Mesendoderm (in vitro differentiated cells): ENCODE results near the gene REPIN1.

ENCODE experiments used
- DNase-seq: peaks from one replicate; pipeline ENCODE4 v3.0.0; 2013
- H2AK5ac ChIP-seq: 2 replicates; pipeline ENCODE4 v1.6.1; 2013; ENCODE audit warnings: low read length, inconsistent platforms
- H2BK120ac ChIP-seq: 2 replicates; pipeline ENCODE4 v1.6.1; 2013; ENCODE audit warnings: low read depth, mild to moderate bottlenecking, low read length, moderate library complexity, mixed read lengths
- H2BK15ac ChIP-seq: replicated peaks from 2 replicates; pipeline ENCODE4 v1.6.1; 2013; ENCODE audit warnings: low read depth, mild to moderate bottlenecking, moderate library complexity
- H2BK5ac ChIP-seq: 2 replicates; pipeline ENCODE4 v1.6.1; 2013; ENCODE audit warnings: low read length, inconsistent platforms
- H3K18ac ChIP-seq: 2 replicates; pipeline ENCODE4 v1.6.1; 2013; ENCODE audit warnings: mild to moderate bottlenecking, low read length, mixed read lengths
- H3K23ac ChIP-seq: one replicate; pipeline ENCODE4 v1.6.1; 2013; ENCODE audit warnings: low read length
- H3K27ac ChIP-seq: 2 replicates; pipeline ENCODE4 v1.5.1; 2013; ENCODE audit warnings: low read depth, mild to moderate bottlenecking, inconsistent platforms, low read length, moderate library complexity
- H3K27me3 ChIP-seq: 2 replicates; pipeline ENCODE4 v1.6.1; 2013; ENCODE audit warnings: low read length, control low read depth, mild to moderate bottlenecking, inconsistent platforms; ENCODE audit not compliant: insufficient read depth, poor library complexity
- H3K36me3 ChIP-seq: 2 replicates; pipeline ENCODE4 v1.6.1; 2013; ENCODE audit warnings: low read length, inconsistent platforms; ENCODE audit not compliant: control insufficient read depth, insufficient read depth
- H3K4ac ChIP-seq: one replicate; pipeline ENCODE4 v1.6.1; 2013; ENCODE audit warnings: low read depth, mild to moderate bottlenecking, low read length, moderate library complexity
- H3K4me1 ChIP-seq: 2 replicates; pipeline ENCODE4 v1.6.1; 2013; ENCODE audit warnings: low read depth, low read length, inconsistent platforms; ENCODE audit not compliant: control insufficient read depth
- H3K4me2 ChIP-seq: 2 replicates; pipeline ENCODE4 v1.6.1; 2013; ENCODE audit warnings: low read length
- H3K4me3 ChIP-seq: 2 replicates; pipeline ENCODE4 v1.5.1; 2013; ENCODE audit warnings: mild to moderate bottlenecking, low read length
- H3K56ac ChIP-seq: one replicate; pipeline ENCODE4 v1.6.1; 2013; ENCODE audit warnings: low read length
- H3K79me1 ChIP-seq: 2 replicates; pipeline ENCODE4 v1.6.1; 2013; ENCODE audit warnings: low read length, inconsistent platforms
- H3K79me2 ChIP-seq: 2 replicates; pipeline ENCODE4 v1.6.1; 2013; ENCODE audit warnings: mild to moderate bottlenecking, low read length; ENCODE audit not compliant: control insufficient read depth, insufficient read depth
- H3K9ac ChIP-seq: 2 replicates; pipeline ENCODE4 v1.6.1; 2013; ENCODE audit warnings: low read length, inconsistent platforms
- H4K5ac ChIP-seq: one replicate; pipeline ENCODE4 v1.6.1; 2013; ENCODE audit warnings: low read length
- H4K8ac ChIP-seq: one replicate; pipeline ENCODE4 v1.6.1; 2013; ENCODE audit warnings: low read depth, mild to moderate bottlenecking, control low read depth, low read length, moderate library complexity
- WGBS: extraction: QIAGEN DNeasy Blood & Tissue Kit; methylation state at CpG from one replicate; pipeline ENCODE4 v1.1.7; 2013; ENCODE audit warnings: low lambda C conversion rate, missing lambda C conversion rate; ENCODE audit not compliant: insufficient coverage; ENCODE audit errors: extremely low coverage; 5-methylcytosine and 5-hydroxymethylcytosine counted together

The REPIN1 gene

DNA sequence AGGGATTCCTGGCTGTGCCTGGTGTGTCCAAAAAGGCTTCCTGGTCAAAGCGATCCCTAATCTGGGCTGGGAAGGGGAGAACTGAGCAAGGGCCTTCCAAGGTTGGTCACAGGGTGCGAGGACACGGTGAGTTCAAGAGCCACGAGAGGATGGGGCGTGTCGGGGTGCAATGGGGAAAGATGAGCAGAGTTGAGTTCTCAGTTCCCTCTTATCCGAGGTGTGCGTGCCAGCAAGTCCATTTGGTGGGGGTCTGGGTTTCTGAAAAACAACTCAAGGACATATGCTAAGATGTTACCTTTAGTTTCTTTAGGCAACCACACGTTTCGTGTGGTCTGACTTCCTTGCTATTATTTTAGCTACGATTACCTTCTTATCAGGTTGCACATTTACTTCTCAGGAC lies 11.8 kb downstream of the REPIN1 start:
- DNase-seq: no peak
- no peak overlapping the region for H3K23ac ChIP-seq
- H3K9ac ChIP-seq: peak overlapping the region; percentile 88
- H2AK5ac ChIP-seq: peak overlapping the region; percentile 76
- no CpG with 5 or more reads among the region's 11 CpGs for WGBS
- peak overlapping the region; percentile 89 for H3K56ac ChIP-seq
- peaks cover 32% of the 10 kb centered on the region for H3K79me2 ChIP-seq
- H3K36me3 ChIP-seq: no peaks in the 10 kb centered on the region
- no peaks in the 10 kb centered on the region for H3K27me3 ChIP-seq
- no peak overlapping the region for H3K27ac ChIP-seq
- H3K18ac ChIP-seq: no peak overlapping the region
- peaks cover 29% of the 10 kb centered on the region for H3K79me1 ChIP-seq
- H2BK5ac ChIP-seq: no peak overlapping the region
- H3K4me3 ChIP-seq: peak overlapping the region; percentile 65
- no peak overlapping the region for H4K8ac ChIP-seq
- peaks cover 37% of the 10 kb centered on the region for H3K4me1 ChIP-seq
- no peak overlapping the region for H2BK120ac ChIP-seq
- no peak overlapping the region for H2BK15ac ChIP-seq
- peak overlapping the region; percentile 61 for H3K4me2 ChIP-seq
- no peak overlapping the region for H4K5ac ChIP-seq
- no peak overlapping the region for H3K4ac ChIP-seq

GRCh38 chr7:150381096-150381495 lies 12.5 kb downstream of the REPIN1 start:
- Histone ChIP-seq H4K8ac (no peak overlapping the region), H3K79me1 (peaks cover 27% of the 10 kb centered on the region), H3K56ac (peak overlapping the region; percentile 54), H3K36me3 (no peaks in the 10 kb centered on the region), H3K4me3 (no peak overlapping the region), H3K4me1 (peaks cover 35% of the 10 kb centered on the region), H2BK5ac (no peak overlapping the region), H2BK15ac (no peak overlapping the region), H3K18ac (no peak overlapping the region), H3K4ac (no peak overlapping the region), H2BK120ac (no peak overlapping the region), H3K9ac (peak overlapping the region; percentile 49), H3K27me3 (no peaks in the 10 kb centered on the region), H3K79me2 (peaks cover 32% of the 10 kb centered on the region), H3K4me2 (no peak overlapping the region), H2AK5ac (no peak overlapping the region), H4K5ac (no peak overlapping the region), H3K23ac (no peak overlapping the region), H3K27ac (no peak overlapping the region)
- no CpG with 5 or more reads among the region's 9 CpGs for WGBS
- no peak for DNase-seq

- Histone ChIP-seq H3K27ac (no peak overlapping the region), H3K9ac (no peak overlapping the region), H2AK5ac (no peak overlapping the region), H3K27me3 (no peaks in the 10 kb centered on the region), H3K18ac (peak overlapping the region; percentile 2), H3K36me3 (no peaks in the 10 kb centered on the region), H3K4ac (no peak overlapping the region), H3K4me1 (peaks cover 29% of the 10 kb centered on the region), H3K4me3 (no peak overlapping the region), H4K8ac (no peak overlapping the region), H3K79me1 (peaks cover 25% of the 10 kb centered on the region), H3K4me2 (no peak overlapping the region), H2BK15ac (no peak overlapping the region), H2BK5ac (no peak overlapping the region), H3K56ac (no peak overlapping the region), H3K79me2 (peaks cover 32% of the 10 kb centered on the region), H4K5ac (no peak overlapping the region), H2BK120ac (no peak overlapping the region), H3K23ac (no peak overlapping the region)
- WGBS: no CpG with 5 or more reads among the region's 1 CpG
- DNase-seq: no peak
These were observed 13.1 kb downstream of the REPIN1 start for GRCh38 chr7:150381785-150382122.

DNA sequence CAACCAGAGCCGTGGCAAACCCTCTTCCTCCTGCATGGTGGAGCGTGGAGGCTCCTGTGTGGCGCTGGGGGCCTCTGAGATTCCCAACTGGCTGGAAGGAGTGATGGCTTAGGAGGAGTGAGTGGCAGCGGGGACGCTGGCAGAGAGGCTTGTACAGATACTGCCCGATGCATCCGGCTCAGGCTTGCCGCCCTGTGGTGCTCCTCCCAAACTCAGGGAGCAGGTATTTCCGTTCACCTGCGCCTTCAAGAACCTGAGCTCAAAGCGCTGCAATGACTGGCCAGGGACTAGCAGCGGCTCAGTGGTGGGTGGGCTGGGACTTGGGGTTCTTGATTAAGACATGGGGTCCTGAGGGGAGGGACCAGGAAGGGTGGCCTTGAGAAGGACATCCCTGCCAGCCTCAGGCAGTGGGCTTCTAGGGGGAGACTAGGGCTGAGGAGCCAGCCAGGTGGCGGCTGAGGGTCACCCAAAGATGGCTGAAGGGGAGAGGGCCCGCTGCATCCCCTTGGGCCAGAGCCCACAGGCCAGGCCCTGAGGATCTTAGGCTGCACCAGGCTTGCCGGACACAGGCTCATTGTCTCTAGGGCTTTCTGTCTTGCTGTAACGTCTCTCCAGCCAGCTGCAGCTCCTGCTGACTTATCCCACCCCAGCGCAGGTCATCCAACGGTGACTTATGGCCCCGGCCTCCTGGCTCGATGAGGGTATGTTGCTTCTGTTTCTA lies 13.7 kb downstream of the REPIN1 start:
- Histone ChIP-seq H3K27ac (no peak overlapping the region), H3K23ac (no peak overlapping the region), H3K56ac (peak overlapping the region; percentile 34), H3K4ac (no peak overlapping the region), H2BK15ac (no peak overlapping the region), H3K79me1 (peaks cover 25% of the 10 kb centered on the region), H2BK120ac (no peak overlapping the region), H3K18ac (peak overlapping the region; percentile 2), H3K4me3 (no peak overlapping the region), H3K9ac (no peak overlapping the region), H2AK5ac (no peak overlapping the region), H4K5ac (no peak overlapping the region), H3K36me3 (no peaks in the 10 kb centered on the region), H3K27me3 (no peaks in the 10 kb centered on the region), H3K79me2 (peaks cover 32% of the 10 kb centered on the region), H3K4me2 (no peak overlapping the region), H2BK5ac (no peak overlapping the region), H3K4me1 (peaks cover 27% of the 10 kb centered on the region), H4K8ac (no peak overlapping the region)
- WGBS: no CpG with 5 or more reads among the region's 20 CpGs
- DNase-seq: no peak

DNA sequence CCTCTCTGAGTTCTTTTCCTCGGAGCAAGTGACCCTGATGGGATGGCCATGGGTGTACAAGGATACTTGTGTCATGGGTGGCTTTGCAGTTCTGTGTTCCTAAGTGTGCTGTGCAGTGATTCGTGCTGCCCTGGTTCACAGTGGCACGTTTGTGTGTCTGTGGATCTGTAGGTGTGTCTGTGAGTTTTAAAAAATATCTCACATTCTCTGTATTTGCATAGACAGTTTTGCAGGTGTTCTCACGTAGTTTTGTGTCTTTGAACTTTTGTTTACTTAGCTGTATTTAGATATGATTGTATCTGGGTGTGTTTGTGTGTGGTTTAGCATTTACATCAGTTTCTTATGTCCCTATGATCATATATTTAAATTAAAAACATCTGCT lies 14.2 kb downstream of the REPIN1 start:
- peaks cover 32% of the 10 kb centered on the region for H3K79me2 ChIP-seq
- H2BK5ac ChIP-seq: no peak overlapping the region
- H3K4ac ChIP-seq: no peak overlapping the region
- no peak overlapping the region for H3K27ac ChIP-seq
- no peak overlapping the region for H4K8ac ChIP-seq
- H3K36me3 ChIP-seq: no peaks in the 10 kb centered on the region
- H3K56ac ChIP-seq: peak overlapping the region; percentile 34
- H2BK120ac ChIP-seq: no peak overlapping the region
- H3K4me2 ChIP-seq: no peak overlapping the region
- H2BK15ac ChIP-seq: no peak overlapping the region
- H3K18ac ChIP-seq: no peak overlapping the region
- no peak for DNase-seq
- peaks cover 23% of the 10 kb centered on the region for H3K4me1 ChIP-seq
- H3K79me1 ChIP-seq: peaks cover 25% of the 10 kb centered on the region
- H3K27me3 ChIP-seq: no peaks in the 10 kb centered on the region
- no peak overlapping the region for H3K4me3 ChIP-seq
- WGBS: no CpG with 5 or more reads among the region's 4 CpGs
- H4K5ac ChIP-seq: no peak overlapping the region
- peak overlapping the region; percentile 24 for H3K9ac ChIP-seq
- H2AK5ac ChIP-seq: no peak overlapping the region
- no peak overlapping the region for H3K23ac ChIP-seq
